A549 treated with DMSO at 1 μM for 4 hours (cell line): Measurements from ENCODE around the gene TTC21B. TPM values are rescaled to one million over a fixed set of nuclear protein-coding genes. Genes with fewer than 3 reads are reported as not detected.

Source experiments
- total RNA-seq: library from RNA; stranded (reverse); fragments of 200-300 nt; extraction: Qiagen RNA extraction; gene quantifications from 5 replicates; pipeline ENCODE4 v1.2.3, GENCODE V29; 2022; ENCODE audit warnings: low read depth

Gene TTC21B
- total RNA-seq, result 4.4 to 8.9 TPM (median 5.6 TPM) in 5 replicates

DNA sequence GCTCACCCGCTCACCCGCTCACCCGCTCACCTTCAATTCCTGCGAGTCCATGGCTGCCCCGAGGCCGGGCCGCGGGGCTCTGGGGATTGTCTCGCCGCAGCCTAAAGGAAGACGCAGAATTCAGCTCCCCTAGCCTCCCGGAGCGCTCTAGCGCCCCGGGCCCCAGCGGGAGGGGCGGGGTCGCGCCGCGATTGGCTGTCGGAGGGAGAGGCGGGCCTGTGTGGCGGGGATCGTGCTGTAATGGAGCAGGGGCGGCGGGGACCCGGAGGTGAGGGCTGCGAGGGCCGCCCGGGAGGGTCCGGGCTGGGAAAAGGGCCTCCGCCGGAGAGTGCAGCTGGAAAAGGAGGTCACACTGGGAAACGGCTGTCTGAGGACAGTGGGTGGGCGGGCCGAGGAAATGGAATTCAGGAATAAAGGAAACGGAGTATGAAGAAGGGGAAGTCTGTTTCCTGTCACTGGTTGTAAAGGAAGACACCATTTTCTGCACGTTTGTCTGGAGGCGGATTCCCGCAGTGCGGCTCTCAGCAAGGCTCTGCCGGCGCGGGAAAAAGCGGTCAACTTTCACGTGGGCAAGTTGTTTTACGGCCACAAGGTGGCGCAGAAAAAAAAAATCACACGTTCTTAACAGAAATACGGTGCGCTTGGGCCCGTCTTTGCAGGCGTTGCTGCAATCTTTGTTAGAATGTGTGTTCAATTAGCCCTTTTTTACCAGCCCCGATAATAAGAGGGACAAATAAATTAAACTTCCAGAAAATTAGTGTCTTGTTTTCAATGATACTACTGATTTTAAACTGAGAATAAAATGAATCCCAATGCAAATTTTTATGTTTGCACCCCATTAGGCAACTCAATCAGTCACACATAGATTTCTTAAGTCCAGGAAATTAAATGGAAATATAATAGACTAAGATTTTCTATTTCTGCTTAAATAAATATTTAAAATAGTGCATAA is at the start of gene TTC21B:
Gene TTC21B, minus strand, starts transcription at position 122 of the 952 bp plus-strand sequence. Its CDS starts 71 bp downstream, at position 51.

Other genes starting within 250 kb of the TTC21B start
- not detected in 5 replicates for gene GALNT3, start 159.5 kb downstream of the TTC21B start, total RNA-seq
- gene SCN1A, start 174.2 kb upstream of the TTC21B start, total RNA-seq, result not detected in 5 replicates